AG10803 (cell line): ENCODE data around the gene SPOUT1.
A peak's percentile ranks its signal among the peaks of the same experiment; 100 is the strongest.
"Not testable (repeated sequence)": the region's sequence is repeated elsewhere in the genome, so short reads cannot be mapped to it uniquely, and the experiment has no call there.

ENCODE experiments used
- DNase-seq: peaks from one replicate; pipeline ENCODE4 v3.0.0; 2010; ENCODE audit warnings: low read depth
- H3K4me3 ChIP-seq: 2 replicates; pipeline ENCODE4 v1.5.1; 2011; ENCODE audit warnings: mild to moderate bottlenecking, low read length, control low read depth
- TF ChIP-seq, protein P1 (sequence below): conservative IDR thresholded peaks from 2 replicates; pipeline ENCODE4 v1.5.1; 2011; ENCODE audit warnings: mild to moderate bottlenecking, low read length, control low read depth, inconsistent platforms

The SPOUT1 gene

DNA sequence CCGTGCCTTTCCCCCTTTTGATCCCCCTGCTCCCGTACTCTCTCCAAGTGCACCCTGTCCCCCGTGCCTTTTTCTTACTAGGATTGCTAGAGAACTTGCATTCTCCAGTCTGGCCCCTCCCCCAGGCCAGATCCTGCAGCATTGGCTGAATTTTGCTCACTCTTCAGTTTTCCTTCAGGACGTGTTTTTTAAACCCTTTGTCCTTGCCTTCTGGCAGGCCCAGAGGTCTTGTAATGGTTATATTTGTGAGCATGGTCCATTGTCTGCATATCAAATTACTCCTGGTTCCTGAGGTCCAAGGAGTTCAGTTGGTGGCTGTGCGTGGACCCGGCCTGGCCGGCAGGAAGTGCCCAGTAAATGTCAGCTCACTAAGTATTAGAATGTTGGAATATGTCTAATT lies 41.9 kb downstream of the SPOUT1 start:
- DNase-seq: no peak
- TF ChIP-seq, protein P1, sequence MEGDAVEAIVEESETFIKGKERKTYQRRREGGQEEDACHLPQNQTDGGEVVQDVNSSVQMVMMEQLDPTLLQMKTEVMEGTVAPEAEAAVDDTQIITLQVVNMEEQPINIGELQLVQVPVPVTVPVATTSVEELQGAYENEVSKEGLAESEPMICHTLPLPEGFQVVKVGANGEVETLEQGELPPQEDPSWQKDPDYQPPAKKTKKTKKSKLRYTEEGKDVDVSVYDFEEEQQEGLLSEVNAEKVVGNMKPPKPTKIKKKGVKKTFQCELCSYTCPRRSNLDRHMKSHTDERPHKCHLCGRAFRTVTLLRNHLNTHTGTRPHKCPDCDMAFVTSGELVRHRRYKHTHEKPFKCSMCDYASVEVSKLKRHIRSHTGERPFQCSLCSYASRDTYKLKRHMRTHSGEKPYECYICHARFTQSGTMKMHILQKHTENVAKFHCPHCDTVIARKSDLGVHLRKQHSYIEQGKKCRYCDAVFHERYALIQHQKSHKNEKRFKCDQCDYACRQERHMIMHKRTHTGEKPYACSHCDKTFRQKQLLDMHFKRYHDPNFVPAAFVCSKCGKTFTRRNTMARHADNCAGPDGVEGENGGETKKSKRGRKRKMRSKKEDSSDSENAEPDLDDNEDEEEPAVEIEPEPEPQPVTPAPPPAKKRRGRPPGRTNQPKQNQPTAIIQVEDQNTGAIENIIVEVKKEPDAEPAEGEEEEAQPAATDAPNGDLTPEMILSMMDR: no peak
- H3K4me3 ChIP-seq: peak overlapping the region; percentile 99

DNA sequence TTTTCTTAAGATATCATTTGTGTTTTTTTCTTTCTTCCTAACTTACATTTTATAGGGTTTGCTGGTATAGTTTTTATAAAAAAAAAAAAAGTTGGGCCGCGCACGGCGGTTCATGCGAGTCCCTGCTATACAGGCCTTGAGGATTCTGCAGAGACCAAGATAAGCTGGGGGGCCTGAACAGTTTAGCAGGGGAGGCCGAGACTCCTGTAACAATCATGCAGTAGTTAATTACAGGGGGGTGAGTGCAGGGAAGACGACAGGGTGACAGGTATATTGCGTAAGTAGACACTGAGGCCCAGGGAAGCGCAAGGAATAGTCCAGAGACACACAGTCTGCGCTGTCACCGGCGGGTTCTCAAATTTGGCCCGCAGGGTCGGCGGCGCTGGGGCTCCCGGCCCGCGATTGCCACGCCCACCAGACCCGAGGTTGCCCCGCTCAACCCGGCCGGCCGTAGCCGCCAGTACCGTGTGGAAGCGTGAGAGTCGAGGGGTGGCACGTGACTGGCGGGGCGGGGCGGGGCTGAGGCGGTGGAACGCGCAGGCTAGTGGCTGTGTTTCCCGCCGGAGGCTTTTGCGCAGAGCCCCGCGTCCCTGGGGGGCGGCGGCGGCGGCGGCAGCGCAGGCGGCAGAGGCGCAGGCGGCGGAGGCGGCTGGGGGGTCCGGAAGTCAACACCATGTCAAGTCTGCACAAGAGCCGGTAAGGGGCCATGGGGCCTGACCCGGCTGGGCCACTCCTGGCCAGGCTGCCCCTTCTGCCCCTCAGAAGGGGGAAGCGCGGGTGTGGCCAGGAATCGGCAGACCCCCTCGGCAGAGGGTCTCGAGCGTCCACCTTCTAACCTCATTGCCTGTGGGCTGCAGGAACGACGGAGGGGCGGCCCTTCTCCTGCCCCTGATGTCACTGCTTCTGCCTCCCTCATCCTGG lies 42.7 kb downstream of the SPOUT1 start, which contains the start of gene TBC1D13:
TSS of gene TBC1D13 (plus strand) at position 573 of the 921 bp plus-strand sequence. CDS start at position 674, 101 bp downstream.
- DNase-seq: peak; percentile 84
- TF ChIP-seq, protein P1: no peak
- H3K4me3 ChIP-seq: peak within 1 kb of the TSS; percentile 99

DNA sequence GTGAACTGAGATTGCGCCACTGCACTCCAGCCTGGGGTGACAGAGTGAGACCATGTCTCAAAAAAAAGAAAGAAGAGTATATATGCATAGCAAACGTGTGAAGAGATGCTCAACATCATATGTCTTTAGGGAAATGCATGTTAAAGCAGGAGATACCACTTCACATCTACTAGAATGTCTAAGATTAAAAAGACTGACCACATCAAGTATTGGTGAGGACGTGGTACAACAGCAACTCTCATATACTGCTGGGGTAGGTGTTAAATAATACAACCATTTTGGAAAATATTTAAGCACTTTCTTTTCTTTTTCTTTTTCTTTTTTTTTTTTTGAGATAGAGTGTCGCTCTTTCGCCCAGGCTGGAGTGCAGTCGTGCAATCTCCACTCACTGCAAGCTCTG lies 44.2 kb downstream of the SPOUT1 start:
- TF ChIP-seq, protein P1: no peak
- no peak for DNase-seq
- no peak overlapping the region for H3K4me3 ChIP-seq

DNA sequence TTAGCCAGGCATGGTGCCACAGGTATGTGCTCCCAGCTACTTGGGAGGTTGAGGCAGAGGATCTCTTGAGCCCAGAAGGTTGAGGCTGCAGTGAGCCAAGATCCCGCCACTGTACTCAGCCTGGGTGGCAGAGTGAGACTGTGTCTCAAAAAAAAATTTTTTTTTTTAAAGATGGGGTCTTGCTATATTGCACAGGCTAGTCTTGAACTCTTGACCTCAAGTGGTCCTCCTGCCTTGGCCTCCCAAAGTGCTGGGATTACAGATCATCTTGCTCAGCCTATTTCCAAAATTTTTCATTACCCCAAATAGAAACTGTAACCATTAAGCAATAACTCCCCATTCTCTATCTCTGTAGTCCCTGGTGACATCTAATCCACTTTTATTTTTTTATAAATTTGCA lies 46.9 kb downstream of the SPOUT1 start:
- H3K4me3 ChIP-seq: no peak overlapping the region
- no peak for DNase-seq
- TF ChIP-seq, protein P1: no peak

DNA sequence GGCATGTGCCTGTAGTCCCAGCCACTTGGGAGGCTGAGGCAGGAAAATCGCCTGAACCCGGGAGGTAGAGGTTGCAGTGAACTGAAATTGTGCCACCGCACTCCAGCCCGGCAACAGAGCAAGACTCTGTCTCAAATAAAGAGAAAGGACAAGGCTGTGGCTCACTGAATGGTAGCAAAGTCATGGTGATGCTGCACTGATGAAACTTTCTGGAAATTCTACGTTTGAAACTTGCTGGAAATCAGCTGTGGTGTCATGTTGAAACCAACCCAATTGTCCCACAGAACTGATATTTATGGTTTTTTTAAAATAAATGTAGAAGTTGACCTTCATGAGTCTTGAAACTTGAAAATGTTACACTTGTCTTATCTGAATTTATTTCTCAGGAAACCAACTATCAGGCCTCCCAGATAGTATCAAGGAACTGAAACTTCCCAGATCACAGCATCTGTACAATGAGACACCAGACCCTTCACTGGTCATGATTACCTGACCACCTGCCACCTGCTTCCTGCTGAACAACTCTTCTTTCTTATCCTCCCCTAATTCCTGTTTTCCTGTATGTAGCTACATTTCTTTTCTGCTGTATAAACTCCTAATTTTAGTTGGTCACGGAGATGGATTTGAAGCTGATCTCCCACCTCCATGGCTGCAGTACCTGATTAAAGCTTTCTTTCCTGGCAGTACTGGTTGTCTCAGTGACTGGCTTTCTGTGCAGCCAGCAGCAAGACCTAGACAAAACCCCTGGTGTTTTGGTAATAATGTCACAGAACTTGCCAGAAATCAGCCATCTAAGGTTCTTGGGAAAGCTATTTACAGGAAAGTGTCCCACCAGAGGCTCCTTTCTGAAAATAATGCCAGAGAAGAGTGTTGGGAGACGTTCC lies 48.2 kb downstream of the SPOUT1 start:
- no peak for DNase-seq
- H3K4me3 ChIP-seq: no peak overlapping the region
- TF ChIP-seq, protein P1: no peak

DNA sequence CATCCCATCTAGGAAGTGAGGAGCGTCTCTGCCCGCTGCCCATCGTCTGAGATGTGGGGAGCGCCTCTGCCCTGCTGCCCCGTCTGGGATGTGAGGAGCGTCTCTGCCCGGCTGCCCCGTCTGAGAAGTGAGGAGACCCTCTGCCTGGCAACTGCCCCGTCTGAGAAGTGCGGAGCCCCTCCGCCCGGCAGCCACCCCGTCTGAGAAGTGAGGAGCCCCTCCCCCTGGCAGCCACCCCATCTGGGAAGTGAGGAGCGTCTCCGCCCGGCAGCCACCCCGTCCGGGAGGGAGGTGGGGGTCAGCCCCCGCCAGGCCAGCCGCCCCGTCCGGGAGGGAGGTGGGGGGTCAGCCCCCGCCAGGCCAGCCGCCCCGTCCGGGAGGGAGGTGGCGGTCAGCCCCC lies 49.5 kb downstream of the SPOUT1 start:
- H3K4me3 ChIP-seq, DNase-seq: not testable (repeated sequence)

DNA sequence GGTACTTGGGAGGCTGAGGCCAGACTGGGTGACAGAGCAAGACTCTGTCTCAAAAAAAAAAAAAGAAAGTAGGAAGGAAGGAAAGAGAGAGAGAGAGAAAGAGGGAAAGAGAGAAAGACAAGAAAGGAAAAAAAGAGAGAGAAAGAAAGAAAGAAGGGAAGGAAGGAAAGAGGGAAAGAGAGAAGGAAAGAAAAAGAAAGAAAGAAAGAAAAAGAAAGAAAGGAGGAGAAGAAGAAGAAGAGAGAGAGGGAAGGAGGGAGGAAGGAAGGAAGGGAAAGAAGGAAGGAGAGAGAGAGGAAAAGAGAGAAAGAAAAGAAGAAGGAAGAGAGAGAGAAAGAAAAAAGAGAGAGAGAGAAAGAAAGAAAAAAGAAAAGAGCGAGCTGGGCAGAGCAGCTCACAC lies 54.8 kb downstream of the SPOUT1 start:
- no peak overlapping the region for H3K4me3 ChIP-seq
- TF ChIP-seq, protein P1: no peak
- no peak for DNase-seq
